NCI-H526 (cell line): ENCODE data around the gene ELOVL5.
A peak's percentile ranks its signal among the peaks of the same experiment; 100 is the strongest.
"Not testable (repeated sequence)": the region's sequence is repeated elsewhere in the genome, so short reads cannot be mapped to it uniquely, and the experiment has no call there.

ENCODE experiments used
- DNase-seq, 2 experiments: peaks; one replicate each; lab custom pipeline; 2025; lab: John Stamatoyannopoulos, UW

Gene ELOVL5

GRCh38 chr6:53328375-53328774, 20.4 kb downstream of the ELOVL5 start:
- no peak for DNase-seq

GRCh38 chr6:53327017-53327395, 21.7 kb downstream of the ELOVL5 start:
- no peak for DNase-seq

- DNase-seq = no peak
These were observed 22.3 kb downstream of the ELOVL5 start for GRCh38 chr6:53326372-53327016.

- DNase-seq = no peak
These were observed 23.0 kb downstream of the ELOVL5 start for GRCh38 chr6:53325785-53326184.

GRCh38 chr6:53322188-53323029, 26.3 kb downstream of the ELOVL5 start:
- DNase-seq = no peak

GRCh38 chr6:53321701-53322100, 27.0 kb downstream of the ELOVL5 start:
- DNase-seq = no peak

GRCh38 chr6:53320964-53321363, 27.8 kb downstream of the ELOVL5 start:
- DNase-seq = no peak

- peak in 1 of 2 experiments; percentile 33 for DNase-seq
These were observed 30.3 kb downstream of the ELOVL5 start for GRCh38 chr6:53318429-53318828.

- DNase-seq = no peak
These were observed 30.9 kb downstream of the ELOVL5 start for GRCh38 chr6:53317861-53318260.

GRCh38 chr6:53317299-53317698, 31.5 kb downstream of the ELOVL5 start:
- not testable (repeated sequence) for DNase-seq

- no peak for DNase-seq
These were observed 32.6 kb downstream of the ELOVL5 start for GRCh38 chr6:53316142-53316541.

- no peak for DNase-seq
These were observed 33.5 kb downstream of the ELOVL5 start for GRCh38 chr6:53315086-53315724.

GRCh38 chr6:53313784-53314400, 34.9 kb downstream of the ELOVL5 start:
- no peak for DNase-seq

GRCh38 chr6:53312355-53312754, 36.4 kb downstream of the ELOVL5 start:
- DNase-seq = no peak

- no peak for DNase-seq
These were observed 37.2 kb downstream of the ELOVL5 start for GRCh38 chr6:53311586-53311935.

- DNase-seq = no peak
These were observed 37.8 kb downstream of the ELOVL5 start for GRCh38 chr6:53310771-53311585.

GRCh38 chr6:53309901-53310300, 38.8 kb downstream of the ELOVL5 start:
- no peak for DNase-seq

GRCh38 chr6:53309059-53309900, 39.5 kb downstream of the ELOVL5 start:
- DNase-seq = no peak

GRCh38 chr6:53306819-53307347, 41.9 kb downstream of the ELOVL5 start:
- no peak for DNase-seq

- not testable (repeated sequence) for DNase-seq
These were observed 42.5 kb downstream of the ELOVL5 start for GRCh38 chr6:53306217-53306616.
